Measurements from ENCODE around the gene TRIM10.
A peak's percentile ranks its signal among the peaks of the same experiment; 100 is the strongest.
"Not testable (repeated sequence)": the region's sequence is repeated elsewhere in the genome, so short reads cannot be mapped to it uniquely, and the experiment has no call there.

TRIM10 gene

GRCh38 chr6:30127238-30128093 lies 33.5 kb downstream of the TRIM10 start:
- no peak for DNase-seq

GRCh38 chr6:30122515-30122914 lies 38.5 kb downstream of the TRIM10 start:
- no peak for DNase-seq

GRCh38 chr6:30121446-30122366 lies 39.3 kb downstream of the TRIM10 start:
- DNase-seq = no peak

- DNase-seq = not testable (repeated sequence)
Measured at GRCh38 chr6:30118691-30119090, 42.3 kb downstream of the TRIM10 start.

GRCh38 chr6:30116724-30117123 lies 44.3 kb downstream of the TRIM10 start:
- no peak for DNase-seq

GRCh38 chr6:30113841-30114240 lies 47.2 kb downstream of the TRIM10 start:
- DNase-seq = no peak

- DNase-seq = no peak
Measured at GRCh38 chr6:30113003-30113759, 47.8 kb downstream of the TRIM10 start, which contains the start of gene TRIM31. Gene TRIM31 (minus strand): TSS chr6:30113090. CDS start chr6:30112805, 285 bp downstream.

- no peak for DNase-seq
Measured at GRCh38 chr6:30112402-30112994, 48.5 kb downstream of the TRIM10 start.

GRCh38 chr6:30111266-30111856 lies 49.6 kb downstream of the TRIM10 start:
- DNase-seq = no peak

- DNase-seq = no peak
Measured at GRCh38 chr6:30104661-30105060, 56.4 kb downstream of the TRIM10 start.

GRCh38 chr6:30103872-30104179 lies 57.2 kb downstream of the TRIM10 start:
- DNase-seq = no peak

- peak; percentile 51 for DNase-seq
Measured at GRCh38 chr6:30102970-30103871, 57.8 kb downstream of the TRIM10 start.

- no peak for DNase-seq
Measured at GRCh38 chr6:30102414-30102969, 58.5 kb downstream of the TRIM10 start.

Data from NCI-H1694 treated with DMSO at 0.1 percent for 48 hours (cell line).